Liver (tissue), 9 donors: ENCODE results near the gene DEPDC4. TPM values are rescaled to one million over a fixed set of nuclear protein-coding genes. Genes with fewer than 3 reads are reported as not detected.

ENCODE experiments used
- DNase-seq: peaks from one replicate; pipeline ENCODE4 v3.0.0-alpha.2; 2017; ENCODE audit warnings: low spot score
- H3K27ac ChIP-seq, 2 donors: one replicate each; pipeline ENCODE4 v1.7.0; 2013; ENCODE audit warnings: inconsistent platforms in 2 of 2, low read length in 2 of 2, control low read depth in 1 of 2, low read depth in 1 of 2, mild to moderate bottlenecking in 1 of 2
- H3K27me3 ChIP-seq, 4 donors: one replicate each; pipeline versions ENCODE4 v1.6.1 to v1.7.0; 2013; ENCODE audit warnings: low read length in 3 of 4, inconsistent platforms in 1 of 4, mild to moderate bottlenecking in 1 of 4, moderate library complexity in 1 of 4; ENCODE audit not compliant: control insufficient read depth in 4 of 4, insufficient read depth in 4 of 4
- H3K36me3 ChIP-seq, 4 donors: one replicate each; pipeline versions ENCODE4 v1.6.1 to v1.7.0; 2013; ENCODE audit warnings: low read length in 3 of 4, mild to moderate bottlenecking in 3 of 4, low read depth in 1 of 4, moderate library complexity in 1 of 4; ENCODE audit not compliant: control insufficient read depth in 4 of 4, insufficient read depth in 3 of 4
- H3K4me1 ChIP-seq, 4 donors: one replicate each; pipeline versions ENCODE4 v1.6.1 to v1.7.0; 2013; ENCODE audit warnings: low read length in 3 of 4, mild to moderate bottlenecking in 3 of 4, moderate library complexity in 1 of 4; ENCODE audit not compliant: control insufficient read depth in 4 of 4, insufficient read depth in 4 of 4
- H3K4me3 ChIP-seq, 3 donors: one replicate each; pipeline versions ENCODE4 v1.6.1 to v1.7.0; 2013; ENCODE audit warnings: low read length in 3 of 3, control low read depth in 1 of 3, low read depth in 1 of 3, mild to moderate bottlenecking in 1 of 3
- H3K9ac ChIP-seq, 2 donors: one replicate each; pipeline ENCODE4 v1.7.0; 2013; ENCODE audit warnings: low read length in 2 of 2, mild to moderate bottlenecking in 2 of 2, moderate library complexity in 2 of 2, control low read depth in 1 of 2, low read depth in 1 of 2
- H3K9me3 ChIP-seq, 4 donors: one replicate each; pipeline versions ENCODE4 v1.6.1 to v1.7.0; 2013; ENCODE audit warnings: low read length in 3 of 4; ENCODE audit not compliant: control insufficient read depth in 4 of 4
- EGR1 ChIP-seq, 2 donors: IDR thresholded peaks; 2 replicates each; pipeline ENCODE4 v1.6.1; 2016 to 2018; ENCODE audit warnings: antibody characterized with exemption in 2 of 2, low read depth in 2 of 2
- FOXA1 ChIP-seq: IDR thresholded peaks from 2 replicates; pipeline ENCODE4 v1.6.1; 2016; ENCODE audit warnings: antibody characterized with exemption
- FOXA2 ChIP-seq: IDR thresholded peaks from 2 replicates; pipeline ENCODE4 v1.6.1; 2016; ENCODE audit warnings: antibody characterized with exemption
- HNF4A ChIP-seq, 2 donors: conservative IDR thresholded peaks; 2 replicates each; pipeline ENCODE4 v1.6.1; 2016; ENCODE audit warnings: antibody characterized with exemption in 2 of 2, mild to moderate bottlenecking in 2 of 2
- JUND ChIP-seq, 2 donors: IDR thresholded peaks; 2 replicates each; pipeline ENCODE4 v1.6.1; 2016; ENCODE audit warnings: antibody characterized with exemption in 2 of 2
- MAX ChIP-seq: IDR thresholded peaks from 2 replicates; pipeline ENCODE4 v1.6.1; 2016; ENCODE audit warnings: antibody characterized with exemption
- NR2F2 ChIP-seq: IDR thresholded peaks from 2 replicates; pipeline ENCODE4 v1.6.1; 2016; ENCODE audit warnings: antibody characterized with exemption
- RAD21 ChIP-seq, 2 donors: IDR thresholded peaks; 2 replicates each; pipeline ENCODE4 v1.6.1; 2016; ENCODE audit warnings: antibody characterized with exemption in 2 of 2, mild to moderate bottlenecking in 2 of 2
- RXRA ChIP-seq, 2 donors: IDR thresholded peaks; 2 replicates each; pipeline ENCODE4 v1.6.1; 2017 to 2018; ENCODE audit warnings: antibody characterized with exemption in 2 of 2, mild to moderate bottlenecking in 1 of 2
- SP1 ChIP-seq: IDR thresholded peaks from 2 replicates; pipeline ENCODE4 v1.6.1; 2018; ENCODE audit warnings: antibody characterized with exemption, mild to moderate bottlenecking
- TAF1 ChIP-seq: conservative IDR thresholded peaks from 2 replicates; pipeline ENCODE4 v1.6.1; 2016; ENCODE audit warnings: antibody characterized with exemption, mild to moderate bottlenecking
- YY1 ChIP-seq: IDR thresholded peaks from 2 replicates; pipeline ENCODE4 v1.6.1; 2016; ENCODE audit warnings: antibody characterized with exemption, mild to moderate bottlenecking
- WGBS: extraction: QIAGEN DNeasy Blood & Tissue Kit; methylation state at CpG from one replicate; pipeline ENCODE4 v1.1.7; 2013; 5-methylcytosine and 5-hydroxymethylcytosine counted together
- polyA plus RNA-seq, 2 donors: library from polyadenylated mRNA; stranded (reverse) in 1 of 2; unstranded in 1 of 2; fragments of 200-250 nt in 1 of 2; fragments of >200 nt in 1 of 2; fragmentation: Nextera tagmentation in 1 of 2; extraction: Ambion mirVana in 1 of 2; gene quantifications; one replicate each; pipeline versions ENCODE4 v1.2.1 to v1.2.3, GENCODE V29; 2013 to 2015
- total RNA-seq, 2 donors: library from RNA; depleted of rRNA; stranded (reverse); fragments of >200 nt; gene quantifications; one replicate each; pipeline ENCODE4 v1.2.3, GENCODE V29; 2014
- TF ChIP-seq, protein P1 (sequence below): IDR thresholded peaks from 2 replicates; pipeline ENCODE4 v1.6.1; 2016; ENCODE audit warnings: antibody characterized with exemption
- TF ChIP-seq, protein P2 (sequence below): IDR thresholded peaks from 2 replicates; pipeline ENCODE4 v1.6.1; 2016; ENCODE audit warnings: antibody characterized with exemption
- donor health status: healthy.
- donor health status: healthy.
- donor health status: healthy.
- donor health status: healthy.
- donor health status: healthy.

DEPDC4 gene
- total and polyA plus RNA-seq, 4 donors, result 0.39 to 6.9 (median 1.9) TPM

DNA sequence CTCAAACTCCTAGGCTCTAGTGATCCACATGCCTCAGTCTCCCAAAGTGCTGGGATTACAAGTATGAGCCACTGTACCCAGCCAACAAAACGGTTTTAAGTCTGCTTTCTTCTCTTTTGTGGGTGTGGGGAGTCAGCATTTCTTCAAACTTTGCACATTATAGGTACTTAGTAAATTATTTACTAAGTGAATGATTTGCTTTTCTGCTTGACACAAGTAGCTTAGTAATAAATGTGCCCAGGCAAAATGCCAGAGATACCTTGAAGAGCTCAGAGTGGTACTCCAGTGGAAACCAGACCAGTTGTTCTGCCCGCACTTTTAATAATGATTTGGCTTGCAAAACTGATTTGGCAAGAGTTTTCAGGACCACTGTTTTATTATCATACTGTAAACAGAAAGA is 15.0 kb downstream of the DEPDC4 start (continued):
- TF ChIP-seq, protein P1, sequence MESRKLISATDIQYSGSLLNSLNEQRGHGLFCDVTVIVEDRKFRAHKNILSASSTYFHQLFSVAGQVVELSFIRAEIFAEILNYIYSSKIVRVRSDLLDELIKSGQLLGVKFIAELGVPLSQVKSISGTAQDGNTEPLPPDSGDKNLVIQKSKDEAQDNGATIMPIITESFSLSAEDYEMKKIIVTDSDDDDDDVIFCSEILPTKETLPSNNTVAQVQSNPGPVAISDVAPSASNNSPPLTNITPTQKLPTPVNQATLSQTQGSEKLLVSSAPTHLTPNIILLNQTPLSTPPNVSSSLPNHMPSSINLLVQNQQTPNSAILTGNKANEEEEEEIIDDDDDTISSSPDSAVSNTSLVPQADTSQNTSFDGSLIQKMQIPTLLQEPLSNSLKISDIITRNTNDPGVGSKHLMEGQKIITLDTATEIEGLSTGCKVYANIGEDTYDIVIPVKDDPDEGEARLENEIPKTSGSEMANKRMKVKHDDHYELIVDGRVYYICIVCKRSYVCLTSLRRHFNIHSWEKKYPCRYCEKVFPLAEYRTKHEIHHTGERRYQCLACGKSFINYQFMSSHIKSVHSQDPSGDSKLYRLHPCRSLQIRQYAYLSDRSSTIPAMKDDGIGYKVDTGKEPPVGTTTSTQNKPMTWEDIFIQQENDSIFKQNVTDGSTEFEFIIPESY, result no peak
- TF ChIP-seq JUND (IDR thresholded peaks at IDR 0.05) (peak in 1 of 2 donors; percentile 37), RAD21 (IDR thresholded peaks at IDR 0.05) (peak in 1 of 2 donors; percentile 13), MAX (no peak), RXRA (IDR thresholded peaks at IDR 0.05) (peak in 1 of 2 donors; percentile 29), HNF4A (conservative IDR thresholded peaks at IDR 0.05) (peak; percentile 35 to 54), SP1 (peak; percentile 76), EGR1 (IDR thresholded peaks at IDR 0.05; ENCODE audit: low read depth in 2 of 2) (peak in 1 of 2 donors; percentile 20), FOXA2 (peak; percentile 38), NR2F2 (no peak), FOXA1 (no peak), YY1 (no peak)
- TF ChIP-seq, protein P2, sequence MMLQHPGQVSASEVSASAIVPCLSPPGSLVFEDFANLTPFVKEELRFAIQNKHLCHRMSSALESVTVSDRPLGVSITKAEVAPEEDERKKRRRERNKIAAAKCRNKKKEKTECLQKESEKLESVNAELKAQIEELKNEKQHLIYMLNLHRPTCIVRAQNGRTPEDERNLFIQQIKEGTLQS, result no peak

DNA sequence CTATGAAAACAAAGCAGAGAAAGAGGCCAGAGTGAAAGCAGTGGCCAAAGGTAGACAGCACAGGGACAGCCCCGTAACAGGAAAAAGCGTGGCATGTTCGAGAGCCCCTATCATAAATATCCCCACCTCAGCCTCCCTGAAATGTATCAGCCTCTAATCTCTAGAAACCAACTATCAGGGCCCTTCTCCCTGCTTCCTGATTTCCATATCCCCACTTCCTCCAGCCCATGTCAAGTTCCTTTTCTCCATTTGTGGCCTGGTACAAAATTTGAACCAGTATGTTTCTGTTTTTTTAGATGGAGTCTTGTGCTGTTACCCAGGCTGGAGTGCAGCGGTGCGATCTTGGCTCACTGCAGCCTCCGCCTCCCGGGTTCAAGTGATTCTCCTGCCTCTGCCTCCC is 16.9 kb downstream of the DEPDC4 start:
- Histone ChIP-seq H3K27ac (no peak overlapping the region), H3K9ac (no peak overlapping the region), H3K36me3 (no peaks in the 10 kb centered on the region), H3K4me1 (peaks cover 9 to 22% (median 22%) of the 10 kb centered on the region in 4 donors), H3K4me3 (no peak overlapping the region), H3K27me3 (no peaks in the 10 kb centered on the region), H3K9me3 (no peaks in the 10 kb centered on the region)
- whole genome bisulfite sequencing, result 91% methylated on average over 7 of the region's 7 CpGs
- TF ChIP-seq FOXA1, result no peak
- TF ChIP-seq NR2F2, result no peak
- DNase-seq, result no peak

GRCh38 chr12:100248886-100249285 is 18.0 kb downstream of the DEPDC4 start:
- no peaks in the 10 kb centered on the region for H3K36me3 ChIP-seq
- no peak overlapping the region for H3K9ac ChIP-seq
- peaks cover 9 to 22% (median 22%) of the 10 kb centered on the region in 4 donors for H3K4me1 ChIP-seq
- TF ChIP-seq FOXA2 (no peak), JUND (IDR thresholded peaks at IDR 0.05) (no peak), RXRA (IDR thresholded peaks at IDR 0.05) (no peak), TAF1 (no peak), FOXA1 (no peak), SP1 (no peak)
- TF ChIP-seq, protein P1, result no peak
- no peak for DNase-seq
- H3K27me3 ChIP-seq, result no peaks in the 10 kb centered on the region
- no peak overlapping the region for H3K27ac ChIP-seq
- no peaks in the 10 kb centered on the region for H3K9me3 ChIP-seq
- H3K4me3 ChIP-seq, result no peak overlapping the region
